A549 (cell line): ENCODE data around the gene ESYT2. TPM values are rescaled to one million over a fixed set of nuclear protein-coding genes. Genes with fewer than 3 reads are reported as not detected.

Source experiments
- ATAC-seq, 2 experiments: fragments of 200-7000 bp in 1 of 2; fragments of >200 bp in 1 of 2; cut with Nextera tagmentation in 1 of 2; cut with Tn5 transposase in 1 of 2; 3 replicates each; pipeline versions ENCODE4 v1.8.0 to v1.9.1; 2018 to 2020; ENCODE audit warnings: mild to moderate bottlenecking in 1 of 2, moderate library complexity in 1 of 2
- CTCF ChIA-PET: fragments of 300-600 bp; sonication (Branson Sonifier 250); formaldehyde crosslinking; extraction: SDS; loops from one replicate; lab custom pipeline; 2021; ENCODE audit warnings: antibody characterized with exemption, inconsistent platforms; lab: Yijun Ruan, JAX
- POLR2A ChIA-PET: fragments of 350-600 bp; formaldehyde crosslinking; extraction: SDS; loops from one replicate; lab custom pipeline; 2021; ENCODE audit warnings: antibody characterized with exemption, inconsistent platforms; lab: Yijun Ruan, JAX
- DNase-seq, 2 experiments: peaks; one replicate each; pipeline versions ENCODE4 v3.0.0 to v3.0.0-alpha.2; 2011 to 2016; ENCODE audit warnings: low read depth in 1 of 2, low spot score in 1 of 2
- FAIRE-seq: peaks from 2 replicates; lab custom pipeline; 2011; peaks lifted over from hg19 to GRCh38; lab: Jason Lieb, UNC
- H3K27ac ChIP-seq, 2 experiments: fragments of >200 bp; sonication (Bioruptor Twin); formaldehyde crosslinking; 3 replicates each; pipeline ENCODE4 v1.5.1; 2016 to 2017
- H3K4me1 ChIP-seq: fragments of >200 bp; sonication (Bioruptor Twin); formaldehyde crosslinking; 3 replicates; pipeline ENCODE4 v1.6.1; 2016
- H3K4me2 ChIP-seq: fragments of >200 bp; sonication (Bioruptor Twin); formaldehyde crosslinking; 3 replicates; pipeline ENCODE4 v1.6.1; 2016
- H3K4me3 ChIP-seq: fragments of >200 bp; sonication (Bioruptor Twin); formaldehyde crosslinking; 3 replicates; pipeline ENCODE4 v1.5.1; 2016
- H3K9me3 ChIP-seq: fragments of >200 bp; sonication (Bioruptor Twin); formaldehyde crosslinking; 3 replicates; pipeline ENCODE4 v1.6.1; 2016
- CBX2 ChIP-seq: fragments of 200-600 bp; sonication (generic); IDR thresholded peaks from 2 replicates; pipeline ENCODE4 v1.6.1; 2016; ENCODE audit warnings: low read depth, mild to moderate bottlenecking, borderline replicate concordance
- CHD2 ChIP-seq: fragments of 150-350 bp; IDR thresholded peaks from 2 replicates; pipeline ENCODE4 v1.6.1; 2014; ENCODE audit warnings: low read length; ENCODE audit not compliant: partially characterized antibody
- CHD4 ChIP-seq: fragments of 200-600 bp; sonication (generic); IDR thresholded peaks from 2 replicates; pipeline ENCODE4 v1.6.1; 2016; ENCODE audit warnings: antibody characterized with exemption, mild to moderate bottlenecking, borderline replicate concordance
- ELK1 ChIP-seq: fragments of 150-350 bp; IDR thresholded peaks from 2 replicates; pipeline ENCODE4 v1.6.1; 2014; ENCODE audit warnings: low read depth, mild to moderate bottlenecking, low read length
- ESRRA ChIP-seq: fragments of 150-350 bp; IDR thresholded peaks from 2 replicates; pipeline ENCODE4 v1.6.1; 2014; ENCODE audit warnings: mild to moderate bottlenecking, low read length, borderline replicate concordance
- FOXS1 ChIP-seq: fragments of 250-450 bp; sonication (Bioruptor Pico); IDR thresholded peaks from 2 replicates; pipeline ENCODE4 v1.5.0; 2020; ENCODE audit warnings: mild to moderate bottlenecking, moderate library complexity
- GATA3 ChIP-seq: IDR thresholded peaks from 2 replicates; pipeline ENCODE4 v1.6.1; 2012; ENCODE audit warnings: borderline replicate concordance
- HEYL ChIP-seq: fragments of 250-450 bp; sonication (Bioruptor Pico); IDR thresholded peaks from 2 replicates; pipeline ENCODE4 v1.8.0; 2021; ENCODE audit warnings: mild to moderate bottlenecking, moderate library complexity
- HOXB13 ChIP-seq: fragments of 250-450 bp; sonication (Bioruptor Pico); IDR thresholded peaks from 2 replicates; pipeline ENCODE4 v1.5.0; 2020; ENCODE audit warnings: low read depth, mild to moderate bottlenecking, moderate library complexity
- HOXB5 ChIP-seq: fragments of 250-450 bp; sonication (Bioruptor Pico); IDR thresholded peaks from 2 replicates; pipeline ENCODE4 v1.5.0; 2020; ENCODE audit warnings: mild to moderate bottlenecking, moderate library complexity
- JUN ChIP-seq, 2 experiments: fragments of >200 bp; sonication (Bioruptor Twin); formaldehyde crosslinking; IDR thresholded peaks; 2 replicates in 1 of 2; 3 replicates in 1 of 2; pipeline ENCODE4 v1.6.1; 2016 to 2017
- KDM1A ChIP-seq: fragments of 200-600 bp; sonication (generic); IDR thresholded peaks from 2 replicates; pipeline ENCODE4 v1.6.1; 2016; ENCODE audit warnings: low read depth, mild to moderate bottlenecking
- MAFK ChIP-seq: fragments of 450-650 bp; IDR thresholded peaks from 2 replicates; pipeline ENCODE4 v1.6.1; 2014; ENCODE audit not compliant: partially characterized antibody
- MYC ChIP-seq: IDR thresholded peaks from 2 replicates; pipeline ENCODE4 v1.6.1; 2012; ENCODE audit warnings: mild to moderate bottlenecking, inconsistent platforms, low read length, improper control_type of control experiment, borderline replicate concordance
- NFE2L2 ChIP-seq: fragments of 150-350 bp; conservative IDR thresholded peaks from 2 replicates; pipeline ENCODE4 v1.6.1; 2014; ENCODE audit warnings: low read length
- PBX3 ChIP-seq: IDR thresholded peaks from 2 replicates; pipeline ENCODE4 v1.6.1; 2012
- POLR2A ChIP-seq: IDR thresholded peaks from 2 replicates; pipeline ENCODE4 v1.6.1; 2012; ENCODE audit warnings: mild to moderate bottlenecking, low read length
- POLR2AphosphoS2 ChIP-seq: conservative IDR thresholded peaks from 2 replicates; pipeline ENCODE4 v1.6.1; 2012; ENCODE audit warnings: low read length, improper control_type of control experiment, inconsistent platforms
- REST ChIP-seq: fragments of 200-600 bp; sonication (generic); IDR thresholded peaks from 2 replicates; pipeline ENCODE4 v1.6.1; 2016; ENCODE audit warnings: antibody characterized with exemption, mild to moderate bottlenecking, moderate library complexity
- RNF2 ChIP-seq: fragments of 200-600 bp; sonication (generic); IDR thresholded peaks from 2 replicates; pipeline ENCODE4 v1.6.1; 2016; ENCODE audit warnings: low read depth, mild to moderate bottlenecking, antibody characterized with exemption, moderate library complexity, borderline replicate concordance
- TFCP2L1 ChIP-seq: fragments of 250-450 bp; sonication (Bioruptor Pico); IDR thresholded peaks from 2 replicates; pipeline ENCODE4 v1.5.0; 2021; ENCODE audit warnings: mild to moderate bottlenecking
- ZNF302 ChIP-seq: fragments of 250-450 bp; sonication (Bioruptor Pico); IDR thresholded peaks from 2 replicates; pipeline ENCODE4 v1.9.0; 2021; ENCODE audit warnings: inconsistent platforms, mild to moderate bottlenecking, moderate library complexity
- WGBS: methylation state at CpG from one replicate; pipeline ENCODE4 v1.1.6; 2017; ENCODE audit errors: missing lambda C conversion rate; 5-methylcytosine and 5-hydroxymethylcytosine counted together
- polyA plus RNA-seq, 4 experiments: library from polyadenylated mRNA; depleted of rRNA in 3 of 4; stranded (reverse); fragments of >200 nt; fragmentation: RNase III in 1 of 4; extraction: RNeasy Plus Mini Kit Qiagen cat#74134 plus additional on column Dnase treatment in 1 of 4; gene quantifications; 2 replicates in 3 of 4; 3 replicates in 1 of 4; pipeline ENCODE4 v1.2.3, GENCODE V29; 2011 to 2017

ESYT2 gene
- polyA plus RNA-seq, 2 of the 4 experiments (the other 2 are of a cell fraction): 45.8 to 77.0 TPM

- TF ChIP-seq PBX3 (no peak), ESRRA (no peak), ZNF302 (CRISPR knock-in tag) (no peak)
- no peak for DNase-seq
- Histone ChIP-seq H3K4me3 (no peak overlapping the region), H3K4me2 (no peak overlapping the region), H3K27ac (no peak overlapping the region), H3K4me1 (no peaks in the 10 kb centered on the region), H3K9me3 (no peaks in the 10 kb centered on the region)
- CTCF ChIA-PET: interaction anchor here (1.4 to 1.5 kb wide), 2 partner anchors 11 to 13 kb away, joined by 4 to 5 read pairs; no protein-coding TSS in a partner anchor
- WGBS: 91% methylated on average over 6 of the region's 7 CpGs
- FAIRE-seq: no peak
- POLR2A ChIA-PET: no interaction called here
- ATAC-seq: no peak
Measured at GRCh38 chr7:158729646-158730382, 99.5 kb downstream of the ESYT2 start.

GRCh38 chr7:158728911-158729645, 100.2 kb downstream of the ESYT2 start:
- DNase-seq: no peak
- Histone ChIP-seq H3K4me3 (no peak overlapping the region), H3K4me1 (no peaks in the 10 kb centered on the region), H3K9me3 (no peaks in the 10 kb centered on the region), H3K27ac (no peak overlapping the region), H3K4me2 (no peak overlapping the region)
- 96% methylated on average over 7 of the region's 16 CpGs for WGBS
- ChIA-PET CTCF (interaction anchor here (0.6 kb wide), 1 partner anchor 92 kb away, joined by 4 read pairs; no protein-coding TSS in a partner anchor), POLR2A (no interaction called here)
- FAIRE-seq: no peak
- no peak for ATAC-seq
- TF ChIP-seq TFCP2L1 (CRISPR knock-in tag) (no peak), KDM1A (no peak), RNF2 (no peak), MAFK (no peak), POLR2A (no peak), GATA3 (no peak), ZNF302 (CRISPR knock-in tag) (no peak), MYC (no peak), CHD2 (no peak), HEYL (no peak), POLR2AphosphoS2 (no peak), JUN (IDR thresholded peaks at IDR 0.05) (no peak), REST (no peak), ELK1 (no peak), NFE2L2 (no peak), FOXS1 (CRISPR knock-in tag) (no peak), CHD4 (no peak), CBX2 (no peak), HOXB13 (CRISPR knock-in tag) (no peak), HOXB5 (CRISPR knock-in tag) (no peak)
